Subcutaneous abdominal adipose tissue (tissue), 5 donors: ENCODE data around the gene UNCX.
"Not testable (repeated sequence)": the region's sequence is repeated elsewhere in the genome, so short reads cannot be mapped to it uniquely, and the experiment has no call there.

Source experiments
- H3K27ac ChIP-seq: one replicate; pipeline ENCODE4 v1.7.0; 2013; ENCODE audit warnings: low read depth, mild to moderate bottlenecking, inconsistent platforms, low read length, moderate library complexity
- H3K27me3 ChIP-seq, 5 donors: one replicate each; pipeline ENCODE4 v1.7.0; 2013; ENCODE audit warnings: low read length in 5 of 5, inconsistent platforms in 1 of 5; ENCODE audit not compliant: control insufficient read depth in 5 of 5, insufficient read depth in 4 of 5
- H3K36me3 ChIP-seq, 5 donors: one replicate each; pipeline ENCODE4 v1.7.0; 2013; ENCODE audit warnings: low read length in 5 of 5; ENCODE audit not compliant: control insufficient read depth in 5 of 5, insufficient read depth in 5 of 5
- H3K4me1 ChIP-seq, 5 donors: one replicate each; pipeline ENCODE4 v1.7.0; 2013; ENCODE audit warnings: low read length in 5 of 5, mild to moderate bottlenecking in 3 of 5, moderate library complexity in 1 of 5; ENCODE audit not compliant: control insufficient read depth in 5 of 5, insufficient read depth in 5 of 5
- H3K4me3 ChIP-seq, 5 donors: one replicate each; pipeline ENCODE4 v1.7.0; 2013; ENCODE audit warnings: low read length in 5 of 5, low read depth in 1 of 5
- H3K9ac ChIP-seq, 5 donors: one replicate each; pipeline ENCODE4 v1.7.0; 2013; ENCODE audit warnings: low read length in 5 of 5, mild to moderate bottlenecking in 4 of 5, moderate library complexity in 3 of 5
- H3K9me3 ChIP-seq, 5 donors: one replicate each; pipeline ENCODE4 v1.7.0; 2013; ENCODE audit warnings: low read length in 5 of 5; ENCODE audit not compliant: control insufficient read depth in 5 of 5
- donor health status: healthy.
- donor health status: healthy.
- donor health status: healthy.
- donor health status: healthy.
- donor health status: healthy.

The UNCX gene

DNA sequence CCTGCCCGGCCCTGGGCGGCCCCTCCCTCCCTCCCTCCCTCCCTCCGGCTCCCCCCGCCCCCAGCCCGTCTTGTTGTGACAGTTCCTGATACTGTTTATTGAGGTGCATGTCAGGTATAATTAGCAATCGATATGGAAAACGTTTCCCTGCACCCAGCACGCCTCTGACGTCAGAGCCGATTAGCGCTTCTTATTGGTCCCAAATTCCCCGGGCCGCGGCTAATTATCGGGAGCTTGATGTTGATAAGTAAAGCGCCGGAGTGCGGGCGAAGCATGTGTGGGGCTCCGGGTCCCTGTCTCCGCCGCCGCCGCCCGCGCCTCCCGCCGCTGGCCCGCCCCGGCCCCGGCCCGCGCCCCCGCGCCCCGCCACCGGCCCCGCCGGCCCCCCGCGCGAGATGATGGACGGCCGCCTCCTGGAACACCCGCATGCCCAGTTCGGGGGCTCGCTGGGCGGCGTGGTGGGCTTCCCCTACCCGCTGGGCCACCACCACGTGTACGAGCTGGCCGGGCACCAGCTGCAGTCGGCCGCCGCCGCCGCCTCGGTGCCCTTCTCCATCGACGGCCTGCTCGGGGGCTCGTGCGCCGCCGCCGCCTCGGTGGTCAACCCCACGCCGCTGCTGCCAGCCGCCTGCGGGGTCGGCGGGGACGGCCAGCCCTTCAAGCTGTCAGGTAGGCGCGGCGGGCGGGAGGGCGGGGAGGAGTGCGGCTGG is at the start of gene UNCX:
Gene UNCX (plus strand): TSS at position 250 of the 710 bp plus-strand sequence. CDS start 146 bp downstream, at position 396.
- Histone ChIP-seq H3K27ac (no peak within 1 kb of the TSS), H3K27me3 (peaks cover 39 to 71% (median 54%) of the 10 kb centered on the region in 5 donors), H3K36me3 (no peaks in the 10 kb centered on the region), H3K4me3 (no peak within 1 kb of the TSS), H3K9me3 (no peaks in the 10 kb centered on the region), H3K9ac (no peak within 1 kb of the TSS), H3K4me1 (peaks cover 0 to 15% (median 11%) of the 10 kb centered on the region in 5 donors)

DNA sequence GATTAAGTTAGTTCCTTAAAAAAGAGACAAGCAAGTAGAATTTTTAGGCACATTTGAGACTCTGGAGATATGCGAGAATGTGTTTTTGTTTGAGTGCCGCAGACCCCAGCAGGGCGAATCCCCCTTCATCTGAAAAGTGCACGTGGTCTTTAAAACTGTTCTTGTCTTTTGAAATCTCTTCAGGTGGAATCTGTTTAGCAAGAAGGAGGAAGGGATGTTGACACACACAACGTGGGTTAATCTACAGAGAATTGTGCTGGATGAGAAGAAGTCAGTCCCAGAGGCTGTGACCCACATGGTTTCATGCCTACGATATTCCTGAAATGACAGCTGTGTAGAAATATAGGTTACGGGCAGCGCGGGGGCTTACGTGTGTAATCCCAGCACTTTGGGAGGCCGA is 45.5 kb upstream of the UNCX start:
- Histone ChIP-seq H3K4me3 (no peak overlapping the region), H3K36me3 (no peaks in the 10 kb centered on the region), H3K27ac (no peak overlapping the region), H3K9ac (no peak overlapping the region), H3K27me3 (peaks cover 0 to 31% (median 11%) of the 10 kb centered on the region in 5 donors), H3K4me1 (peaks cover 0 to 5% (median 3%) of the 10 kb centered on the region in 5 donors), H3K9me3 (no peaks in the 10 kb centered on the region)

DNA sequence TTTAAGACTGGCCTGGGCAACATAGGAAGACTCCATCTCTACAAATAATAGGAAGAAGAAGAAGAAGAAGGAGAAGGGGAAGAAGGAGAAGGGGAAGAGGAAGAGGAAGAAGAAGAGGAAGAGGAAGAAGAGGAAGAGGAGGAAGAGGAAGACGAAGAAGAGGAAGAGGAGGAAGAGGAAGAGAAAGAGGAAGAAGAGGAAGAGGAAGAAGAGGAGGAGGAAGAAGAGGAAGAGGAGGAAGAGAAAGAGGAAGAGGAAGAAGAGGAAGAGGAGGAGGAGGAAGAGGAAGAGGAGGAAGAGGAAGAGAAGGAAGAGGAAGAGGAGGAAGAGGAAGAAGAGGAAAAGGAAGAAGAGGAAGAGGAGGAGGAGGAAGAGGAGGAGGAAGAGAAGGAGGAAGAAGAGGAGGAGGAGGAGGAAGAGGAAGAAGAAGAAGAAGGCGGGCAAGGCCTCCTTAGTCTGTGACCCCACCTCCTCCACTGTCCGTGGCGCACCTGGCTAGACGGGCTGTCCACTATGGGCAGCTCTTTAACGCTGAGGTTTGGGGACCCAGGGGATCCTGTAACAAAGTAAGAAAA is 43.9 kb upstream of the UNCX start:
- H3K27me3 ChIP-seq, result peaks cover 0 to 39% (median 16%) of the 10 kb centered on the region in 5 donors
- no peaks in the 10 kb centered on the region for H3K36me3 ChIP-seq
- no peak overlapping the region for H3K4me3 ChIP-seq
- H3K9ac ChIP-seq, result no peak overlapping the region
- H3K4me1 ChIP-seq, result peaks cover 0 to 9% (median 3%) of the 10 kb centered on the region in 5 donors
- H3K9me3 ChIP-seq, result no peaks in the 10 kb centered on the region
- H3K27ac ChIP-seq, result no peak overlapping the region

DNA sequence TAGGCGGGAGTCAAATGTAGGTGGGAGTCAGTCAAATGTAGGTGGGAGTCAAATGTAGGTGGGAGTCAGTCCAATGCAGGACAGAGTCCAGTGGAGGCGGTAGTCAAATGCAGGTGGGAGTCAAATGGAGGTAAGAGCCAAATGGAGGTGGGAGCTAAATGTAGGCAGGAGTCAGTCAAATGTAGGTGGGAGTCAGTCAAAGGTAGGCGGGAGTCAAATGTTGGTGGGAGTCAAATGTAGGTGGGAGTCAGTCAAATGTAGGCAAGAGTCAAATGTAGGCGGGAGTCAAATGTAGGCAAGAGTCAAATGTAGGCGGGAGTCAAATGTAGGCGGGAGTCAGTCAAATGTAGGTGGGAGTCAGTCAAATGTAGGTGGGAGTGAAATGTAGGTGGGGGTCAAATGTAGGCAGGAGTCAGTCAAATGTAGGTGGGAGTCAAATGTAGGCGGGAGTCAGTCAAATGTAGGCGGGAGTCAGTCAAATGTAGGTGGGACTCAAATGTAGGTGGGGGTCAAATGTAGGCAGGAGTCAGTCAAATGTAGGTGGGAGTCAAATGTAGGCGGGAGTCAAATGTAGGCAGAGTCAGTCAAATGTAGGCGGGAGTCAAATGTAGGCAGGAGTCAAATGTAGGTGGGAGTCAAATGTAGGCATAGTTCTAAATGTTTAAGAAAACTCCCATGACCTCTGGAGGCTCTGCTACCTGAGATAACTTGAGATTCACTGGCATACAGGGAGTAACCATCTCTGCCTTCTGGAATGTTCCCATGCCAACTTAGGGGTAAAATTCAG is 42.5 kb upstream of the UNCX start:
- Histone ChIP-seq H3K27ac (no peak overlapping the region), H3K27me3 (peaks cover 4 to 38% (median 18%) of the 10 kb centered on the region in 5 donors), H3K4me1 (peaks cover 0 to 9% (median 3%) of the 10 kb centered on the region in 5 donors), H3K9ac (no peak overlapping the region), H3K4me3 (no peak overlapping the region), H3K9me3 (no peaks in the 10 kb centered on the region), H3K36me3 (no peaks in the 10 kb centered on the region)

DNA sequence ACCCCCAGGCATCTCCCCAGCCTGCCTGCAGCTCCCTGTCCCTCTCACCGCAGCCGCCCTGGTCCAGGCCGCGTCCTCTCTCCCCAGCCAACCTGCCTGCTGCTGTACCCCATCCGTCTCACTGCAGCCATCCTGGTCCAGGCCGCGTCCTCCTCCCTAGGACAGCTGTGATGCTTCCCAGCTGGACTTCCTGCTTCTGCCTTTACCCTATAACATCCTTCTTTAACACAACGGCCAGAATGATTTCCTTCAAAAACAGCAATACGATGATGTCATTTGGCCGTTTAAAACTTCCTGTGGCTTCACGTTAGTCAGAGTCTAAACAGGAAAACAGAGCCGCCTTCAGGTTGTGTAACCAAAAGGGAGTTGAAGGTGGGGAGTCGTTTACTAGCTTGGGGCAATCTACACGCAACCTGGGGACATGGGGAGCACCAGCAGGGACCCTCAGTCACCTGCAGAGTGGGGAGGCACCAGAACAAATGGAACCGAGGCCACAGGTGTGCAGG is 40.4 kb upstream of the UNCX start:
- Histone ChIP-seq H3K36me3 (no peaks in the 10 kb centered on the region), H3K9me3 (no peaks in the 10 kb centered on the region), H3K27ac (no peak overlapping the region), H3K4me3 (no peak overlapping the region), H3K9ac (no peak overlapping the region), H3K27me3 (peaks cover 4 to 31% (median 11%) of the 10 kb centered on the region in 5 donors), H3K4me1 (peaks cover 0 to 9% (median 3%) of the 10 kb centered on the region in 5 donors)

DNA sequence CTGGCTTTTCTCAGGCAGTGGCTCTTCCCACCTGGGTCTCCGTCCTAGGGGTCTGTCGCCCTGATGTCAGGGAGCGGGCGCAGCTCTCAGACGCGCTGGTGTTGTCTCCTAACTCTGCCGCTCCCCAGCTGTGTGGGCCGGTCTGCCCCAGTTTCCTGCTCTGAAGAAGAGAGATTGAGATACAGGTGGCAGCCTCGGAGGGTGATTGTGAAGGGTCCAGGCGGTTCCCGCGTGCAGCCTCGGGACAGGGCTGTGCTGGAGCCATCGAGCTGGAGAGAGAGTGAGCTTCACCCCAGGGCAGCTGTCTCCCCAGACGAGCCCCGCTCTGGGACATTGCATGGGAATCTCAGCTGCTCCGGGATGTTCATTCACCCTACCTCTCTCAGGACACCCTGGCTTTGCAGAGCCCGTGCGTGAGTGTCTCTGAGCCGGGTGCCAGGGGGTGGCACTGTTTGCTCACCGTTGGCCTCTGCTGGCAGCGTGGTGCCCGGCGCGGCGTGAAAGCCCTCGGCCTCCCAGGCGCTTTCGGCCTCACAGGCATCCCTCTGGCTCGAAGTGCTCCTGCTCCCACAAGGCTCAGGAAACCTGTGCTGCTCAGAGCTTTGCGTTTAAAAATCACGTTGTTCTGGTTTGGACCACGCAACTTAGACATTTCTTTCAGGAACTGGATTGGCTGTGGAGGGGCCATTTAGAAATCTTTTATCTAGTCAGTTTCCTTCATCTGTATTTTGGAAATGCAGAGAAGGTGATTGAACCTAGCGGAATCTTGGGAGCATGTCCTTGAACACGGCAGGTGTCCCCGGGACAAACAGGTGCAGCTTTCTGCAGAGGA is 38.9 kb upstream of the UNCX start:
- Histone ChIP-seq H3K4me3 (no peak overlapping the region), H3K4me1 (peaks cover 3 to 9% (median 7%) of the 10 kb centered on the region in 5 donors), H3K36me3 (no peaks in the 10 kb centered on the region), H3K9ac (no peak overlapping the region), H3K27me3 (peaks cover 4 to 31% (median 11%) of the 10 kb centered on the region in 5 donors), H3K9me3 (no peaks in the 10 kb centered on the region), H3K27ac (no peak overlapping the region)

DNA sequence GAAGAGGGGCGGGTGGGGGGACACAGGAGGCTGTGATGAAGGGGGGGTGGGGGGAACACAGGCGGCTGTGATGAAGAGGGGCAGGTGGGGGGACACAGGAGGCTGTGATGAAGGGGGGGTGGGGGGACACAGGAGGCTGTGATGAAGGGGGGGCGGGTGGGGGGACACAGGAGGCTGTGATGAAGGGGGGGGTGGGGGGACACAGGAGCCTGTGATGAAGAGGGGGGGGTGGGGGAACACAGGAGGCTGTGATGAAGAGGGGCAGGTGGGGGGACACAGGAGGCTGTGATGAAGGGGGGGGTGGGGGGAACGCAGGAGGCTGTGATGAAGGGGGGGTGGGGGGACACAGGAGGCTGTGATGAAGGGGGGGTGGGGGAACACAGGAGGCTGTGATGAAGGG is 36.2 kb upstream of the UNCX start:
- H3K4me3 ChIP-seq, H3K27ac ChIP-seq, H3K9ac ChIP-seq, H3K36me3 ChIP-seq, H3K4me1 ChIP-seq, H3K9me3 ChIP-seq: not testable (repeated sequence)
- peaks cover 4 to 26% (median 13%) of the 10 kb centered on the region in 5 donors for H3K27me3 ChIP-seq

DNA sequence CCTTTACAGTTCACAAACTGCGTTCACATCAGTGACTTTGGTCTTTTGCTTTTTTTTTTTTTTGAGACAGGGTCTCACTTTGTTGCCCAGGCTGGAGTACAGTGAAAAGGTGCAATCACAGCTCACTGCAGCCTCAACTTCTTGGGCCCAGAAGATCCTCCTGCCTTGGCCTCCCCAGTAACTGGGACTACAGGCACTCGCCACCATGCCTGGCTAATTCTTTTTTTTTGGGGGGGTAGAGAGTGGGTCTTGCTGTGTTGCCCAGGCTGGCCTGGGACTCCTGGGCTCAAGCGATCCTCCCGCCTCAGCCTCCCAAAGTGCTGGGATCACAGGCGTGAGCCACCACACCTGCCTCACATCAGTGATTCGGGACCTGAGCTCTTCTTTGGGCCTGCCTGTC is 35.7 kb upstream of the UNCX start:
- peaks cover 4 to 29% (median 17%) of the 10 kb centered on the region in 5 donors for H3K27me3 ChIP-seq
- H3K4me1 ChIP-seq, result peaks cover 2 to 7% (median 6%) of the 10 kb centered on the region in 5 donors
- H3K9ac ChIP-seq, result no peak overlapping the region
- no peaks in the 10 kb centered on the region for H3K36me3 ChIP-seq
- H3K9me3 ChIP-seq, result no peaks in the 10 kb centered on the region
- no peak overlapping the region for H3K4me3 ChIP-seq
- no peak overlapping the region for H3K27ac ChIP-seq

DNA sequence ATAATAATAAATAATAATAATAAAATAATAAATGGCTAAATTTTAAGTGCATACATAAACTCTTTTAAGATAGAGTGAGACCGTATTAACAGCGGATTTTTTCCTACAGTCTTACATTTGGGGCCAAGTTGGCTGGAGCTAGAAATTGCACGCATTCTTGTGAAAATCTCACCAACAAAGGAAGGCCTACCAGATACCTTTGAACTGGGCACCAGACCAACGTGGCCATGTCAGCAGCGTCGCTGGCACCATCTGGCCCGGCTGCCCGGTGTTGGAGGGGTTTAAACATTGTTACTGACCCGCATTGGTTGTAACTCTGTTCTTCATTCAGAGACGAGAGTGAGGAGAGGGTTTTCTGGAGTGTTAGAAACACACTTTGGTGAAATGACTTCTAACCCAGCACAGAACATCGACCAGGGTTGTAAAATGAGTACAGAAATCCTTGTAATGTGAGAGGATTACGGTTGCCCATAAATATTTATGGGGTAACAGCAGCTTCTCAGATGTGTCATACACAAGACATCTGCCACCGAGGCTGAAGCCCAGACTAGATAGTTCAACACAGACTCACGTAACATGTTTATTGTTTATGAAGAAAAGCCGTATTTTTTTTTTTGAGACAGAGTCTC is 34.6 kb upstream of the UNCX start:
- H3K27ac ChIP-seq, result no peak overlapping the region
- peaks cover 4 to 25% (median 16%) of the 10 kb centered on the region in 5 donors for H3K27me3 ChIP-seq
- peaks cover 0 to 5% (median 4%) of the 10 kb centered on the region in 5 donors for H3K4me1 ChIP-seq

More for the DNA sequence above, 34.6 kb upstream of the UNCX start:
- H3K36me3 ChIP-seq, result no peaks in the 10 kb centered on the region
- no peak overlapping the region for H3K9ac ChIP-seq
- no peaks in the 10 kb centered on the region for H3K9me3 ChIP-seq
- no peak overlapping the region for H3K4me3 ChIP-seq
